Myocyte (in vitro differentiated cells): ENCODE results near the gene STRIT1. TPM values are rescaled to one million over a fixed set of nuclear protein-coding genes. Genes with fewer than 3 reads are reported as not detected.
"Not testable (repeated sequence)": the region's sequence is repeated elsewhere in the genome, so short reads cannot be mapped to it uniquely, and the experiment has no call there.

ENCODE experiments used
- DNase-seq: peaks from one replicate; pipeline ENCODE4 v3.0.0-alpha.2; 2012; ENCODE audit warnings: low read depth
- total RNA-seq: library from RNA; depleted of rRNA; stranded (reverse); fragments of >200 nt; gene quantifications from 2 replicates; pipeline ENCODE4 v1.2.3, GENCODE V29; 2014

STRIT1 gene
- total RNA-seq, 1 donor from 2014 or later, result 0.48 TPM

DNA sequence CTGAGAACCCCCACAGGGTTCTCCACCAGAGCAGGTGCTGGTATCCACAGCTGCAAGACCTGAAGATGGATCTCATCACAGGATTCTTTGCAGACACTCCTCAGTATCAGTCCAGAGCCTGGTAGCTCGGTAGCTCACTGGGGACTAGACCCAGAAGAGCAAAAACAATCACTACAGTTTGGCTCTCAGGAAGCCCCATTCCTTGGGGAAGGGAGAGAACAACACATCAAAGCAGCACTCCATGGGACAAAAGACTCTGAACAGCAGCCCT, 22.2 kb downstream of the STRIT1 start:
- no peak for DNase-seq

DNA sequence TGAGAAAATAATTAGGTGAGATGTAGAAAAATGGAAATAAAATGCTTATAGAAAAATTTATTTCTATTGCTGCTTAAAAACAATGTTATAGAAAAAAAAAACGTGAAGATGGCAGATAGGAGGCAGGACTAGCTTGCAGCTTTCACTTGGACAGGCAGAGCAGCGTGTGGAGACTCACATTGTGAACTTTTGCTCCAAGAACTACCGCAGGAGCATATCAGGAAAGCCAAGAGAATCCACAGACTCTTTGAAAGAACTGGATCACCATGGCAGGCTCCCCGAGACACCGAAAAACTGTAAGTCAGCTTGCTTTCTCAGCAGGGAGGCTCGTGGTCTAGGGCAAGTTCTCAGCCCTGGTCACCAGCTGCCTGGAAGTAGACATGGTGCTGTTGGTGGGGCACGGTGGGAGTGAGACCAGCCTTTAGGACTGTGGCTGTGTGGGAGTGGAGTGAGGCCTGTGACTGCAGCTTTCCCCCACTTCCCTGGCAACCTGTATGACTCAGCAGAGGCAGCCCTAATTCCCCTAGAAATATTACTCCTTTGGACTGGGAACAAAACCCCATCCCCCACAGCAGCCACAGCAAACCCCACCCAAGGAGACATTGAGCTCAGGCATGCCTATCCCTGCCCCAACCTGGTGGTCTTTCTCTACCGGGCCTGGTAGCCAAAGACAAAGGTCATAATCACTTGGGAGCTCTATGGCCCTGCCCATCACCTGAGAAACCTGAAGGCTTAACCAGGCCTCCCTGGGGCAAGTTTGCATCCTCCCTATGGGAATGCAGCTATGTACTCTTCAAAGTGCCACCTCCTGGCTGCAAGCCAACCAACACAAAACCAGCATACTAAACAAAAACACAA, 22.8 kb downstream of the STRIT1 start:
- DNase-seq, result peak; percentile 16

DNA sequence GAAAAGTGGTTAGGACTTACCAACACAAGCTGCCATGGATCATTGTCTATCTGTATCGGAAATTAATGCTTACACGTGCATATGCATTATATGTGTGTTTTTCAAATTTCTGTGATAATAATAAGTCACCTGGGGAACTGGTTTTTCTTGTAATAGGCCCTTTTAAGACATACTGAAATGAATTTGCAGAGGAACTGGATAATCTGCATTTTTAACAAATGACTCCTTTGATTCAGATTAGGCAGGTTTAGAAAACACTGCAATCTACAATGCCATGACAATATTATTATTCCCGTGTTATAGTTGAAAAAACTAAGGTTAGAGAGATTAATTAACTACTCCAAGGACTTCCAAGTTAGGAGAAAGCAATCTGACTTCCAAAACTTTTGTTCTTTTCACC, 23.4 kb downstream of the STRIT1 start:
- no peak for DNase-seq

DNA sequence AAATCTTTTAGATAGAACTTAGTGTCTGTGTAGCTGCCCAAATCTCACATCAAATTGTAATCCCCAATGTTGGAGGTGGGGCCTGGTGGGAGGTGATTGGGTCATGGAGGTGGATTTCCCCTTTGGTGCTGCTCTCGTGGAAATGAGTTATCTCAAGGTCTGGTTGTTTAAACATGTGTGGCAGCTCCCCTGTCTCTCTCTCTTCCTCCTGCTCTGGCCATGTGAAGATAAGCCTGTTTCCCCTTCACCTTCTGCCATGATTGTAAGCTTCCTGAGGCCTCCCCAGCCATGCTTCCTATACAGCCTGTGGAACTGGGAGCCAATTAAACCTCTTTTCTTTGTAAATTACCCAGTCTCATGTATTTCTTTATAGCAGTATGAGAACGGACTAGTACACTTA, 30.6 kb downstream of the STRIT1 start:
- DNase-seq, result not testable (repeated sequence)

DNA sequence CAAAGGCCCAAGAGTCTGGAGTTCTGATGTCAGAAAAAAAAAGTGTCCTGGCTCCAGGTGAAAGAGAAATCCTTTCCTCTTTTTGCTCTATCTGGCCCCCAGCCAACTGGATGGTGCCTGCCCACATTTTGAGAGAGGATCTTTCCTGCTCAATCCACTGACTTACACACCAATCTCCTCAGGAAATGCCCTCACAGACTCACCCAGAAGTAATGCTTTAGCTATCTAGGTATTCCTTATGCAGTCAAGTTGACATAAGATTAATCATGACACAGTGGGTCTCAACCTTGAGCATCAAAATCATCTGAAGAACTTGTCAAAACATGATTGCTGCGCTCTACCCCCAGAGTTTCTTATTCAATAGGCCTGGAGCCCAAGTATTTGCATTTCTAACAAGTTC, 31.2 kb downstream of the STRIT1 start:
- DNase-seq, result no peak

DNA sequence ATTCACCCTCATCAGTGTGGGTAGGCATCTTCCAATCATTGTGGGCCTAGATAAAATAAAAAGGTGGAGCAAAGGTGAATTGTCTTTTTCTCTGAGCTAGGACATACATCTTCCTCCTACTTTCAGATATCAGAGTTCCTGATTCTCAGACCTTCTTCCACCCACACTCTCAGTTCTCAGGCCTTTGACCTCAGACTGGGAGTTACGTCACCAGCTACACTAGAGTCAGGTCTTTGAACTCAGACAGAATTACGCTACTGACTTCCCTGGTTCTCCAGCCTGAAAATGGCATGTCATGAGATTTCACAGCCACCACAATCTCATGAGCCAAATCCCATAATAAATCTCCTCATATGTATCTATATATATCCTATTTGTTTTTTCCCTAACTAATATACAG, 39.0 kb downstream of the STRIT1 start:
- no peak for DNase-seq

DNA sequence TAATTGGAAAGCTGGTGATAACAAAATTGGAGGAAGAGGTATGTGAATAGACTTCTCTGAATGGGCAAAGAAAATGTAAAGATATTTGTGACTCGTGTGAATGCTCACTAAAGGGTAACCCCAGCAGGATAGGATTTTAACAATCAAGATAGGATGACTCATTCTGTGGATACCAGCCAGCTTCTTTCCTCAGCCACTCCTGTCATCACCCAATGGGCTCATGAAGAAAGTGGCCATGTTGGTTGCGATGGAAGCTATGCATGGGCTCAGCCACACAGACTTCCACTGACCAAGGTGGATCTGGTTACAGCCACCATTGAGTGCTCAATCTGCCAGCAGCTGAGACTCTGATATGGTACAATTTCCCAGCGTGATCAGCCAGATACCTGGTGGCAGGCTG, 40.9 kb downstream of the STRIT1 start:
- DNase-seq, result peak; percentile 59

DNA sequence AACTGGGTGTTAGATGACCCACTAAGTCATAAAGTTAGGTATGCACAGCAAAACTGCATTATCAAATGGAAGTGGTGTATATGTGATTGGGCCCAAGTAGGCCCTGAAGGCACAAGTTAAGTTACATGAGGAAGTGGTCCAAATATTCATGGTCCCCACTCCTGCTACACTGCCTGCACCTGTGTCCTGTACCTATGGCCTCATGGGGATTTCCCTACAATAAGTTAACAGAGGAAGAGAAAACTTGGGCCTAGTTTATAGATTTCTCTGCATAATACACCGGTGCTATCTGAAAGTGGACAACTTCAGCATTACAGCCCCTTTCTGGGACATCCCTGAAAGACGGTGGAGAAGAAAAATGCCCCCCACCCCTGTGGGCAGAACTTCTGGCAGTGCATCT, 41.5 kb downstream of the STRIT1 start:
- DNase-seq, result no peak

DNA sequence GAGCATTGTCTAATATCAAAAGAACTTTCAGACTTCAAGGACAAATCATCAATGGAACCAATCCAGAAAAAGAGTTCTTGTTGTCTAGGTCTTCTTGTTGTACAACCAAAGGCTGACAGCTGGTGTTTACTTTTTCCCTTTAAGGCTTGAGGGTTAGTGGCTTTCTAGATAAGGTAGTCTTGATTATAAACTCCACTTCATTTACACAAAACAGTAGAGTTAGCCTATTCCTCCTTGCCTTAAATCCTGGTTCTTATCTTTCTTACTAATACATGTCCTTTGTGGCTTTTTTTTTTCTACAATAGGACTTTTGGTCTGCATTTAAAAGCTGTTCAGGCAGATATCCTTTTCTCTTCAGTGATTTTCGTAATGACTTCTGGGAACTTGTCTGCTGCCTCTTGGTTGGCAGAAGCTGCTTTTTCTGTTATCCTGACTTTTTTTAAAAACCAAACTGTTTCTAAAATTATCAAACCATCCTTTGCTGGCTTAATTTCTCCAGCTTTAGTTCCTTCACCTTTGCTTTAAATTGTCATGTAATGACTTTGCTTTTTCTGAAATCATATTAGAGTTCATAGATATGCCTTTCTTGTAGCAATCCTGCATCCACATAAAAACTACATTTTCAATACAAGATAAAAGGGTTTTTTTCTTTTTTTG, 44.8 kb downstream of the STRIT1 start:
- no peak for DNase-seq

DNA sequence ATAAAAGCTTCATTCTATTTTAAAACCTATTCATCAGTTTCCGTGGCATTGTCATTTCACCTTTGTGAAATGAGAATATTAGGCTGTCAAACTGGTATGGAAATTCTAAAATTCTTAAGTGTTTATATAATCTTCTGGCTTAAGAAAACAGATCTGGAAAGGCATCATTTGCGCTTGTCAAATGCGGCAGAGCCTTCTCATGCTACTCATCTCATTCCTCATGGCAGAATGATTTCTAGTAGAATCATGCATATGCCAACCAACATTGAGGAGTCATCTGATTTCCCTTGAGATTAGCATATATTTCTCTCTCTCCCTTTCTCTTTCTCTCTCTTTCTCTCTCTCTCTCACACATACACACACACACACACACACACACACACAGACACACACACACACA, 48.8 kb downstream of the STRIT1 start:
- no peak for DNase-seq

DNA sequence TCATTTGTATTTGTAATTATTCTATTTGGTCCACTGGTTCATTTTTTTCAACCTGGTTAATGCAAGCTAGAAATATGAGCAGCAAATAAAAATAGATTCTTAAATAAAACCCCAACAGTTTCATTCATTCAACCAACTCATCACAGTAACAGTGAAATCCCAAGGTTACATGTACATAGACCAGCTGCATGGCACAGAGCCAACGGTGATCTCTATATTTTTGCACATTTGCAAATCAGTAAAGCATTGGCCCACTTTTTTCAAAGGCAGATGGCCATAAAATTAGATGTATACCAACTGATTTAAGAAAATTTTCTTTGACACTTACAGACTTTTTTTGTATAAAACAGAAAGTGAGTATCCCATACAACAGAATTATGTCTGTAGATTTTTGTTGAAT, 49.3 kb downstream of the STRIT1 start:
- DNase-seq, result no peak

DNA sequence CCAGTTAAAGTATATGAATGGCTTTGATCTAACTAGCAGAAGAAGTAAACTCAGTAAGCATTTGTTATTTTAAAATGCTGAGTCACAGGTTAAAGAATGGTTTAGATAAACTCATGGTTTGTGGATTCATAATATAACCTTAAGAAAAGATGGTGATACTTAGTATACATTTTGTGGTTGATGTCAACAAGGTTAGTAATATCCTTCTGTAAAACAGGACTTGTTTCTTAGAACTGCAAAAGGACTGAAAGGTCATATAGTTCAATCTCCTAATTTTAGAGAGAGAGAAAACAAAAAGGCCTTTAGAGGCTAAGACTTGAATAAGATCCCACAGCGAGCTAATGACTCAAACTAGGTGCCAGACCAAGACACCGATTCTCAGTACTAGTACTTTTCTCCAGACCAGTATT, 50.0 kb downstream of the STRIT1 start:
- DNase-seq, result no peak

DNA sequence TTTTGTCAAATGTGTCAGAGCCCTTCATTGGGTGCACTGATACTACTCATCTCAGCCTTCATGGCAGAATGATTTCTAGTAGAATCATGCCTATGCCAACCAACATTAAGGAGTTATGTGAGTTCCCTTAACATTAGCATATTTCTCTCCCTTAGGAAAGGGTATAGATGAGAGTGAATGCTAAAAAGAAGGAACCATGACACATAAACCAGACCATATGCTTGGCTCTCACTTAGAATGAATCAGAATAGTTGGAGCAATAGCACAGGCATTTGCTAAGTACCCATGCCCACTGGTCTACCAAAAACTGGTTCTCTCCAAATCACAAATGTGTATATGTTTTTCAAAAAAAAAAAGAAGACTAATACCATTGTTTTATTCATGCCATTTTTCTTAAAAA, 51.1 kb downstream of the STRIT1 start:
- no peak for DNase-seq

DNA sequence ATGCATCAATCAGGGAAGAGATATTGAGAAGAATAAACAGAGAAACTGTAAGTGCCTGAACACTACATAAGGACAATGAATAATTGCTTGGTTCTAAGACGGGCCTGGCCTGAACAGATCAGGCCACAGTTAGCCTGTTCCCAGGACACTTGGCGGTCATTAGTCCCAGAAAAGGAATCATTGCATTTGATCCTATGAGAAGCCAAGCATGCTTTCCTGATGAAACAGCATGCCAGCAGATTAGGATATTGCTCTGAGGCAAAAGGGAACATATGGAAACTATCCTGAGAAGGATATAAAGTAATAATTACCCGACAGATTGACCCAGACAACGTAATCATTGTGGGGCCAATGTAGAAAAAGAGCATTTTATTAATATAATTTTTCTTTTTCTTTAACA, 51.9 kb downstream of the STRIT1 start:
- DNase-seq, result no peak

Other genes starting within 250 kb of the STRIT1 start
- 132 and 149 TPM in 2 replicates for gene MME, start 213.4 kb downstream of the STRIT1 start, total RNA-seq